ENCODE data around the gene EFEMP1.

- TF ChIP-seq CTCF (IDR thresholded peaks at IDR 0.05) (no peak), POLR2A (IDR thresholded peaks at IDR 0.05) (no peak)
These were observed 26.9 kb downstream of the EFEMP1 start for GRCh38 chr2:55896633-55897032.

All from tibial nerve (tissue), 3 donors.